Myocyte (in vitro differentiated cells): ENCODE measurements around the gene TMEM190. TPM values are rescaled to one million over a fixed set of nuclear protein-coding genes. Genes with fewer than 3 reads are reported as not detected.
"Not testable (repeated sequence)": the region's sequence is repeated elsewhere in the genome, so short reads cannot be mapped to it uniquely, and the experiment has no call there.

ENCODE experiments used
- DNase-seq: peaks from one replicate; pipeline ENCODE4 v3.0.0-alpha.2; 2012; ENCODE audit warnings: low read depth
- total RNA-seq: library from RNA; depleted of rRNA; stranded (reverse); fragments of >200 nt; gene quantifications from 2 replicates; pipeline ENCODE4 v1.2.3, GENCODE V29; 2014

Gene TMEM190
- total RNA-seq, 1 donor from 2014 or later = not detected

GRCh38 chr19:55389386-55390317 is 13.0 kb downstream of the TMEM190 start:
- DNase-seq = no peak

DNA sequence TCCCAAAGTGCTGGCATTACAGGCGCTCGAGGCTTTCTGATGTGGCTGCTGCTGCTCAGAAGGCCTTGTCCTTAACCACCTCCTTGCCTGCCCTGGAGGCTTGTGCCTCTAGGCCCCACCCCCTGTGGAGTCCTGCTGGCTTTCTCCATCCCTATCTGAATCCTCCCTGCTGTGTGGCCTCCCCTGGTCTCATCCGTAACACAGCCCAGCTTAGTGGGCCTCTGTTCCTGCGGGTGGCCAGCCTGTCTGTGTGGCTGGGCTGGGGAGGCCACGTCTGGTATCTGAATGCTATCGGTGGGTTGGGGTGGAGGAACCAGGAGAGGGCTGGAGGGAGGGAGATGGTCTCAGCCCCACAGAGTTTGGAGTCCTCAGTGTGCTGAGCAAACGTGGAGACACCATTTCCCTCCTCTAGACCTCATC is 13.8 kb downstream of the TMEM190 start:
- DNase-seq = no peak

DNA sequence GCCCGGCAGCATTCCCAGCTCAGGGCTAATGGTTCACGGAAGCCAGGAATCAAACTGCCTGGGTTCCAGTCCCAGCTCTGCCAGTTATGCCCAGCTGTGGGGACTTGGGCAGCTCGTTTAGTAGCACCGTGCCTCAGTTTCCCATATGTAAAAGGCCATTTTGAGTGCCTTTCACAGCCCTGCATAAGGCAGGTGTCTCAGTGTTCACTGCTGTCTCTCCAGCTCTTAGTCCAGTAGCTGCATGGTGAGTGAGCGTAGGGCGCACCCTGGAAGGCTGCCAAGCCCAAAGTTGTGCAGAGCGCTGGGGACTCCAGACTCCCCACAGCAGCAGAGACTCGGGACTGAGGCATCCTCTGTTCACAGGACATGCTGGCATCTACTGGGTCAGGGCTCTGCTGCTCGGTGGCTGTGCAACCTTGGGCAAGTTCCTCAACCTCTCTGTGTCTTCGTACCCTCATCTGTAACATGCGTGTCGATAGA is 14.6 kb downstream of the TMEM190 start:
- DNase-seq = no peak

GRCh38 chr19:55391702-55392615 is 15.3 kb downstream of the TMEM190 start:
- no peak for DNase-seq

- DNase-seq = no peak
Observed at GRCh38 chr19:55392820-55393761, 16.5 kb downstream of the TMEM190 start.

DNA sequence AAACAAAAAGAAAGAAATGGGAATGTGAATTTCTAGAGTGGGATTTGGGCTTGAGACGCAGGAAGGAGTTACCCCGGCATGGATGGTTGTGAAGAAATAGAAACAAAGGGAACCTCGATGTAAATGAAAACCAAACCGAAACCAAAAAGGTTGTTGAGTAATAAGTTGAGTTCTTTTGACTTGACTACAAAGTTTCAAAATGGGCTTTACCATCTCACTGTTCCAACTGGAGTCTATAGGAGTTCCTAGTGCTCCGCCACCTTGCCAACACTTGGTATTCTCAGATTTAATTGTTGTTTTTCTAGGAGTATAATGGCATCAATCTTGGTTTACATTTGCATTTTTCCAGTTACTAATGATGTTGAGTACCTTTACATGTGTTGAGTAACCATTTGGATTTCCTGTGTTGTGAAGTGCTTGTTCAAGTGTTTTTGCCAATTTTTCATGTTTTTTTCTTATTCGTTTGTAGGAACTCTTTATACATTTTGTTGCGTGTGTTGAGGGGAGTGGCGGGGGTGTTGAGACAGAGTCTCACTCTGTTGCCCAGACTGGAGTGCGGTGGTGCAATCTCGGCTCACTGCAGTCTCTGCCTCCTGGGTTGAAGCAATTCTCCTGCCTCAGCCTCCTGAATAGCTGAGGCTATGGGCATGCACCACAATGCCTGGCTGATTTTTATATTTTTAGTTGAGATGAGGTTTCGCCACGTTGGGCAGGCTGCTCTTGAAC is 21.7 kb downstream of the TMEM190 start:
- DNase-seq = no peak

GRCh38 chr19:55400281-55401087 is 23.9 kb downstream of the TMEM190 start:
- DNase-seq = no peak

GRCh38 chr19:55401390-55401789 is 24.8 kb downstream of the TMEM190 start:
- not testable (repeated sequence) for DNase-seq

DNA sequence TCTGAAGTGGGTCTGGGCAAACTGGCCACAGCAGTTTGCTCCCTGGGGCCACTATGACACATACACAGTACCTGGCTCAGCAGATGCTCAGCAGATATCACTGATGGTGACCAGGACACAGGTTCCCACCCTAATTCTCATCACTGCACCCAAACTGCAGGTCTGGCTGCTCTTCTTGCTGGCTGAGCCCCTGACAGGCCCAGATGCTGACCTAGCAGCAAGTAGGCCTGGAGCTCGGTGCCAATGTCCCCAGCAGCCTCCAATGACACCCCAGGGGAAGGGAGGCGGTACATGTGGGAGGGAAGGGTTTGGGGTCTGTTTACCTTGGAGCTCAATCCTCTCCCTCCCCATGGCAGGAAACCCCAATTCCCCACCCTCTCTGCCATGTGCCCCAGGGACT is 25.9 kb downstream of the TMEM190 start:
- DNase-seq = no peak

DNA sequence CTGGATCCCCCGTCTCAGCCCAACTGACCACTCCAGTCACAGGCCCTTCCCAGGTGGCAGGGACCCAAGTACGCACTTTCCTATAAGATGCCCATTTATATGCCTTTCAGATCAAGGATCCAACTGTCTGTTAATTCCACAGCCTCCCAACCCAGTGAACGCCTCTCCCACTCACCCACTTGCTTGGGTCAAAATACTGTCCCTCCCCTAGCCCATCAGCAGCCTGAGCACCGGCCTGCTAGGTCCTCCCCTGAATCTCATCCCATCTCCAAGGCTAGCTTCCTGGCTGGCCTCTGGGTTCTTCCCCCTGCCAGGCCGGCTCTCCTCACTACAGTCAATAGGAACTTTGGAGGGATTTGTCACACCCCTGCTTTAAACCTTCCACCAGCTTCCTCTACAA is 29.0 kb downstream of the TMEM190 start:
- DNase-seq = no peak

DNA sequence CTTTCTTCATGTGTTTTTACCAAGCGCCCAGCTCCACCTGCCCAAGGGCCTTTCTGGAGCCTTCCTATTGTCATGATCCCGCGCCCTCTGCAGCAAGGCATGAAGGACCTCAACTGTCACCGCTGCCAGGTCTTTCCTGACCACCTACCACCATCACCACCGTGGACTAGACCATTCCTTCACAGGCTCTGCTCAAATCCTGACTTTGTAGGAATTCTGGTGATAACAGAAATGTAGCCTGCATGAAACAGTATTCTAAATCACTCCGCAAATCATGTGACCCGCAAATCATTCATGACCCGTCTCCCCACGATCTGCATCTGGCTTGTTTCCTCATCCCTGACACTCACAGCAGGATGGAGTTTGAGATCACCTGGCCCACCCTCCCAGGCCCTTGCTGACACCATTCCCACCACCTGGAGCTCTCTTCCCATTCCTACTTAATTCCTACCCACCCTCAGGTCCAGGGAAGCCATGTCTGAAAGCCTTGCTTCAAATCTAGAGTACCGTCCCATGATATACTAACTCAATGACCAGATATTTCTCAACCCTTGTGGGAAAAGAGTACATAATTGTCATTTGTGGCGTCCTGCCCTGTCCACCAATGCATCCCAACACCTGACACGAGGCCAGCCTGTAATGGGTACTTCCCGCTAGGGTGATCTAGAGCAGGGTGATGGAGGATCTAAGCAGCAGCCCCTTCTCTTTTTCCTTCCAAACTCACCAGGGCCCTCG is 29.6 kb downstream of the TMEM190 start:
- DNase-seq = no peak

DNA sequence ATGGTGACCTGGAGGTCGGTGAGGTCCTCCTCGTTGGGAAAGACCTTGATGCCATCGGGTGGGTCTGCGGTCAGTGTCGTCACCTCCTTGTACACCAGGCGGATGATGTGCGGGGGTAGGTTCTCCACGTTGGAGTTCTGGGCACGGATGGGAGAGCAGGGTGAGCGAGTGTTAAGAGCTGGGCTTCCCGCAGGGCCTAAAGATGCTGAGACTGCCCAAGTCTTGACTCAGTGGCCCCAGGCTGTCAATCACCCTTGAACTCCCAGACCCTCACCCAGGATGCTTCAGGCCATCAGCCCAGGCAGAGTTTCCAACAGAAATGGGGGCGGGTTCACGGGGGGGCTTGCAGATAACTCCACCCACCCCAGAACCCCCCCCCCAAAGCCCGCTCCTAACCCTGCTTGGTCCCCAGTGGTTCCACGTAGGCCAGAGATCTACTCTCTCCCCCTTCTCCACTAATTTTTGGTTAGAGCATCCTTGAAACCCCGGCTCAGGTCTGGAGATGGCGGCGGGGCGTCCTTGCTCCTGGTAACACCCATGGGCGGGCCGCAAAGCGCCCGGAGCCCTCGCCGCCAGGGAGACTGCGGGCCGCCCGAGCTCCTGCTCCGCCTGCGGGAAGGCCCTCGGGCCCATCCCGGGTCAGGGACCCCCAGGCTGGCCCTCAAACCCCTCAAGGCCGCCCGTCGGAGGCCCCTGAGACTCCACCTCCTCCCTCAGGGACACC is 30.4 kb downstream of the TMEM190 start:
- DNase-seq = peak; percentile 30

DNA sequence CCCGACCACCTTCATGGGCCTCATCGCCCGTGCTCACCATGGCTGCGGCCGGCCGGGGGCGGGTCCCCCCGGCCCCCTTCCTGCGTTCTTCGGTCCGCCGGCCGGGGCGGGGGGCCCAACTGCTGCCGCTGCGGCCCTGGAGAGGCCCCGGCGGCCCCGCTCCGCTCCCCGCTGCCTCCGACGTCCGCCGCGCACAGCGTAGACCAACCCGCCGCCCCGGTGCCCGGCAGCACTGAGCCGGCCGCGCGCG is 30.8 kb downstream of the TMEM190 start, which contains the start of gene UBE2S:
TSS of gene UBE2S (minus strand) at position 239 of the 250 bp plus-strand sequence. CDS start at position 40, 199 bp downstream.
- not testable (repeated sequence) for DNase-seq

DNA sequence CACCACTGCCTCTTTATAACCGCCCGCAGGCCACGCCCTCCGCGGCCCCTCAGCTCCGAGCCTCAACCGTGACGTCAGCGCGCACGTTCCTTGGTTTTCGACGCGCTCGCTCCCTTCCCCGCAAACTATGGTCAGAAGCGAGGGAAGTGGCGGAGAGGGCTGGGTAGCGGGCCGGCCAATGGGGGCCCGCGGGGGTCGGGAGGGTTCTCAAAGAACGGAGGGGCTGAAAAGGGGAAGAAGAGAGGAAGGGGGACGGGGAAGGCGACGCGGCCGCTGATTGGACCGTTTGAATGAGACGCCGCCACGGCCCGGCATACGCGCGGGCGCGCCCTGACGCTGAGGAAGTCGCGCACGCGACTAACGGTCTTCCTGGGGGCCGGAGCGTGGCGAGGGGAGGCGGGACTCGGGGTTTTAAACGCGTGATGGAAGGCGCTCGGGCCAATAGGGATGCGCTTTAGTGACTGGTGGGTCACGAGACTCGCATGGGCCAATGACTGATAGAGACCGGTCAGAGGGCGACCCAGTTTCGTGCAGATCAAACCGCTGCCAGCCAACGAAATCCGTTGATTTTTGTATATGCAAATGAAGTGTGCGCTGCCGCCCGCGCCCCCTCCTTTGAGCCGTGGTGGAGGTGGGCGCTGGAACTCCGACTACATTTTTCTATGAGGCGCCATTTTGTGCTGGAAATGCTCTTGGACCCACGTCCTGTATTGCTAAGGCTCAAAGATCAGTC is 31.3 kb downstream of the TMEM190 start:
- peak; percentile 100 for DNase-seq

DNA sequence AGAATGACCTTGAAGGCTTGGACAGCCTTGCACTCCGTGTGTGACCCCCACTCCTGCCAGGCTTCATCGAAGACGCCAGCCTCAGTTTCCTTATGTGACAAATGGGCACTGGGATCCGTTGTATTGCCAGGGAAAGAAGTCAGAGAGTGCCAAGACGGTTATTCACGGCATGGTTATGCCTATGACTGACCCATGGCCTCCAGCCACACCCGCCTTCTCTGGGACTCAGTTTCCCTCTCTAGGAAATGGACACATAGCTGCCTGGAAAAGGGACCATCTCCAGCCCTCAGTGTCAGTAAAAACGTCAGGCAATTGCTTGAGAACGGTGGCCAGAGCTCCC is 31.9 kb downstream of the TMEM190 start:
- no peak for DNase-seq

DNA sequence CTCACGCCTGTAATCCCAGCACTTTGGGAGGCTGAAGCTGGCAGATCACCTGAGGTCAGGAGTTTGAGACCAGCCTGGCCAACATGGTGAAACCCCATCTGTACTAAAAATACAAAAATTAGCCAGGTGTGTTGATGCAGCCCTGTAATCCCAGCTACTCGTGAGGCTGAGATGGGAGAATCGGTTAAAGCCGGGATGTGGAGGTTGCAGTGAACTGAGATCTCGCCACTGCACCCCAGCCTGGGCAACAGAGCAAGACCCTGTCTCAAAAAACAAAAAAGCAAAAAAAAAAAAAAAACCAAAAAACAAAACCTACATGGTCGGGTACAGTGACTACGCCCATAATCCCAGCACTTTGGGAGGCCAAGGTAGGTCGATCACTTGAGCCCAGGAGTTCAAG is 32.6 kb downstream of the TMEM190 start:
- DNase-seq = not testable (repeated sequence)

DNA sequence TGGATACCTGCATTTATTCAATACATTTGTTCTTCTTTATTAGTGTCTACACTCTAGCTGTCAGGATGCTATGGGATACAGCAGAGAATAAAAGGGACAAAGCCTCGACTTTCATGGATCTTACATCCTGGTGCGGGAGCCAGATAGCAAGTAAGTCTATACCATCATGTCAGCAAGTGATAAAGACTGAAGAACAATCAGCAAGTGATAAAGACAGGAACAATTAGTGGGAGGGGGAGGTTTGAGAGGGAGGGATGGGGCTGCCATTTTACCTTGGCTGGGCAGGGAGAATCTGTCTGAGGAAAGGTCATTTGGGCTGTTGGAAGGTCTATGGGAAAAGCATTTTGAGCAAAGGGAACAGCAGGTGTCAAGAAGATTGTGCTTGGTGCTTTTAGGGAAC is 33.5 kb downstream of the TMEM190 start:
- no peak for DNase-seq
